HG03442 (cell line): ENCODE measurements around the gene USP31.

Experiments used
- ATAC-seq: cut with Tn5 transposase; IDR thresholded peaks from one replicate; pipeline ENCODE4 v1.9.1; 2021; ENCODE audit warnings: mild to moderate bottlenecking, moderate library complexity; ENCODE audit not compliant: unreplicated experiment

Gene USP31

DNA sequence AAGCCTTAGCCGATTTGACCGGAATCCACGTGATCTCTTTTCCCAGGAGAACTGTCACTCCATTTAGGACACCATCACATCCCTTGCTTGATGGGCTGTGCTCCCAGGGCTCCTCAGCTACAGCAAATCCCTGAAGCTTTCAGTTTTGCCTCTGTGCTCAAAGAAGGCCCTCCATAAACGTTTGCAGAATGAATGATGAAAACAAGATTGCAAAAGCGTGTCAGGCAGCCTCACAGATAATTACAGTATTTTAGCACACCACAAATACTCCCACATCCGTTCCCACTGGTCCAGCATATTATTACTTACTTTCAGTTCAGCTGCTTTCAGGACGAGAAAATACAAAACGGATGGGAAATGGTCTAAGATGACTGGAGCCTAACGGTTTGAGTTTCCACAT is 84.6 kb downstream of the USP31 start:
- no peak for ATAC-seq

DNA sequence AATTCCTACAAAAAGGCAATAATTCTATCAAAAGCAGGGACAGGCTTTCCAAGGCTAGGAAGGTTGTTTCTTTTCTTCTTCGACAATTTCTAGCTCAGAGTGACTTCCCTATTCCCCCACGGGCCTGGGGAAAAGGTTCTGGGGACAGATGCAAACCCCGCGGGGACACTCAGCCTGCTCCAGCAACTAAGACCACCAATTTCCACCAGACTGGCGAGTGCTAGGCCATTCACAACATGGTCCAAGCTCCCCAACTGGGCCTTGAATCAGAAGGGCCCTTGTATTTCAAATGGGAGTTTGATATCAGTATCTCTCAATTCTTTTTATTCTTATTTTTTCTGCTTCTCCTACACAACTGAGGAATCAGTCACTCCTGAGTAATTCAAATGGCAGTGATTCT is 86.7 kb downstream of the USP31 start:
- ATAC-seq, result no peak

DNA sequence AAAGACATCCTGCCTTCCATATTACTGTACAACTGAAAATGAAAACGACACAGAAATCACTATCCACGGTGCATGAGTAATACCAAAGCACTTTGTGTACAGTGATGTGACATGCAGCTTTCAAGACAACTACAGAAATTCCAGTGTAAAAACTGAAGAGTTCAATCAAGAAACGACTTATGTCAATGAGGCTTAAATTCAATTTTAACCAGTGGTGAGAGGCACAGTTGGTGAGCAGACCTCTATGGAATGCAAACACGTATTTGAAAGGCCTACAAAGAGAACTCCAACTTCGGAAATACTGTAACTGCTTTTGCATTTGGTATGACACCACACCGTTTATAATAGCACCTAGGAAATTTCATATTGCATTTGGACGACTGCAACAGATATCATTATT is 87.6 kb downstream of the USP31 start:
- ATAC-seq, result no peak

DNA sequence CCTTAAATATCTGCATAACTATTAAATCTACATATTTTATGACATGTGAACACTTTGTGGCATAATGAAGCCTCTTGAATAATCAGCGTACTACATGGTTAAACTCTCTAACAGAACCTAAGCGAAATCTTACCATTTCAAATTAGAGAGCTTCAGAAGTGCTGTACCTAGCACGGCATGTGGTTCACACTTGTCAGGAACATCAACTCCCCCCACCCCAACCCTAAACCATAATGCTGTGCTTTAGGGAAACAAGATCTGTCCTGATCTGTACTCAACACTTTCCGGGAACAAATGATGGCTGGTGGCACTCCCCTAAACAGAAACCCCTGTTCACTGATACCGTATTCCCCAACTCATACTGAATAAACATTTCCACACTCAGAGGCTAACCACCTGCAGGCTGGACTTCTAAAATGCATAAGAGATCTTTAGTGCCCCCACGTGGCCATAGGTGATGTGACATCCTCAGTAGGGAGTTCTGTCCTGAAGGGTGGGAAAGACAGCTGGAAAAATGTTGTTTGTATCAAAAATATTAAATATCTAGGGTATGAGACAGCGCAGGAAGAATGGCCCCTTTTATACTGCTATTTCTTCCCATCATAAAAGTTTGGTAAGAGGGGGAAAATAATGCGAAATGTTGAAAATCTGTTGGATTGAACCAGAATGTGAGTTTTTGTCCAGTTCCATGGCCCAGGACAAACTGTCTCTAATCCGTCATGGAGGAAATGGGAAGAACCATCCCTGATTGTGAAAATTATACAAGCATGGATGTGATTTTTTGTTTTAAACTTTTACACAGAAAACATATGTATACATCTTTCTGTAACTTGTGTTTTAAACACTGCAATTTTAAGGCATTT is 88.6 kb downstream of the USP31 start:
- ATAC-seq, result no peak

DNA sequence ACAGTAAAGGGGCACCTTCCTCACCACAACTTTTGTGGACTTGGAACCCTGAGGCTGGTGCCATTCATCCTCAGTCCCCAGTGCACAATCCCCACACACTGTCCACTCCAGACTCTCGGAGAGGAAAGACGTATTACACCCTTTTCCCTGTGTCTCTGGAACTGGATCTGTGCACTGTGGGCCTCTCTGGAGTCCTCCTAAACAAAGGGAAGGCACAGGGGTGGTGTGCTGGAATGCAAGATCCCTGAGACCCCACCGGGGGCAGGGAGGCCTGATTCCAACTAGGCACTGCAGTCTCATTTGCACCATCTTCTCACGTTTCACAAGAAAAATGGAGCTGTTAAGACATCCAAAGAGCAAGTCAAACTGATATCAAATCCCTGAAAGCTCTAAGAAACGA is 89.8 kb downstream of the USP31 start:
- no peak for ATAC-seq

DNA sequence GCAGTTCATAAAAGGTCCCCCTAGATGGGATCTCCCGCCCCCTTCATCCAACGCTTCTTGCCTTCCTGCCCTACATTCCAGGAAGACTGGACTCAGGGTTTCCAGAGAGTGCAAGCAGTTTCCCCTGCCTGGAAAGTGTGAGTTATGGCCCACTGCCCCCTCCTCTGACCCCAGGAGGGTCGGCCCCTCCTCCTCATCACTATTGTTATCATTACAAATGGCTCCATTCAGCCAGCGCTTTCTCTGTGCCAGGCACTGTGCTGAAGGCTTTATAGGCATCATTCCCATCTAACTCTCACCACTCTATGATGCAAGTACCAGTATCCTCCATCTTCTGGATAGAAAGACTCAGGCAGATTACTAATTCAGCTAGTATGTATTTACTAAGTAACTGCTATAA is 90.7 kb downstream of the USP31 start:
- no peak for ATAC-seq

DNA sequence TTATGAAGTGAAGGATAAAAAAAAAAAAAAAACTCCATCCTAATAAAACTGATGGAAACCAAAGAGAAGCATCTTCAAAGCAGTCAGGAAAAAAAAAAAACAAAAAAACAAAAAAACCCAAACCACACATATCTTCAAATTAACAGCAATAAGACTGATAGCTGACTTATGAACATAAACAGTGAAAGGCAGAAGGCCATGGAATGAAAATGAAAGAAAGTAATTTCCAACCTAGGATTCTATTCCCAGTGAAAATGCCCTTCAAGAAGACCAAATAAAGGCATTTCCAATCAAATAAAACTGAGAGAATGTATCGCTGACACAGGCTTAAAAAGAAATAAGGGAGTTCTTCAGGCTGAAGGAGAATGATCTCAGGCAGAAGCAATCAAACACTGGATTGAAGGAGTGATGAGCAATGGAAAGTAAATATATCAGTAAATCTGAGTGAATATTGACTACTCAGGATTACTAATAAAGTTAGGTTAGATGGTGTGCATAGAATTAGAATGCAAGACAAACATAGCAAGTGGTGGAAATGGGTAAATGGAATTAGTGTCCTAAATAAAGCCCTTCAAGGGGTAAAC is 92.1 kb downstream of the USP31 start:
- no peak for ATAC-seq

DNA sequence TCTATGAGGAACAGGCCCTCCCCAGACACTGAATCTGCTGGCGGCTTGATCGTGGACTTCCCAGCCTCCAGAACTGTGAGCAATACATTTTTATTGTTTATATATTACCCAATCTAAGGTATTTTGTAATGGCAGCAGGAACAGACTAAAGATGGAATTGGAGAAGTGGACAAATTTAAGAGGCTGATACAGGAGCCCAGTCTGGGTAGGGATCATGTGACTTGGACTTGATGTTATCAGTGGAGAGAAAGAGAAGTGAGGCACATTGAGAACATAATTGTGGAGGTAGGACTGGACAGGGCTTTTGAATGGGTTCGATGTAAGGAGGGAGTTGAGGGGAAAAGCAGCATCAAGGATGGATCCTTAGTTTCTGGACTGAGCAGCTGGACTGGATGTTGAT is 93.8 kb downstream of the USP31 start:
- no peak for ATAC-seq

DNA sequence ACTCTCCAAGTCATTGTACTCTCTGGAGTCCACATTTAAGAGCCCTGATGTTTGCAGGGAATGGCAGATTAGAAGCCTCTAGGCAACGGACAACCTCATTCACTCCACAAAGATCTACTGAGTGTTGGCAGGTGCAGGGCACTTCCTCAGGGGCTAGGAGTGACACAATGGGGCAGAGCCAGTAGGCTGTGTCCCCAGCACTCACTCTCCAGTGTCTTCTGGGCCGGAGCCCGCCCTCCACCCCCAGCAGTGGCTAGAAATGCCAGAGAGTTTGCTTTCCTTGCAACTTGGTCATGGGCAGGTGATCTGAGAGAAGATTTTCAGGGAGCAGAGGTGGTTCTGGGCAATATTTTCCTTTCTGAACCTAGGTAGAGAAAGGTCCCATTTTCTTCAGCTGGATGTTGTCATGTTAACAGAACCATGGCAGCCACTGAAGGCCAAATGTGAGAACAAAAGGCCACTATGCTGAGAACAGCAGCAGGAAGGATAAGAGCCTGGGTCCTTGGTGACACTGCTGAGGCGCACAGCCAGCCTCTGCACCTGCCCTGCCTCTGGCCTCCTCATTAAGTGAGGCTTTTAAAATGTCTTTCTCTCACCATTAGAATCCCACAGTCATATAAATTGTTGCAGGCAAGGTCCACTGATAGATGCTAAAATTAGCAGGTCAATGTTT is 96.2 kb downstream of the USP31 start:
- no peak for ATAC-seq

DNA sequence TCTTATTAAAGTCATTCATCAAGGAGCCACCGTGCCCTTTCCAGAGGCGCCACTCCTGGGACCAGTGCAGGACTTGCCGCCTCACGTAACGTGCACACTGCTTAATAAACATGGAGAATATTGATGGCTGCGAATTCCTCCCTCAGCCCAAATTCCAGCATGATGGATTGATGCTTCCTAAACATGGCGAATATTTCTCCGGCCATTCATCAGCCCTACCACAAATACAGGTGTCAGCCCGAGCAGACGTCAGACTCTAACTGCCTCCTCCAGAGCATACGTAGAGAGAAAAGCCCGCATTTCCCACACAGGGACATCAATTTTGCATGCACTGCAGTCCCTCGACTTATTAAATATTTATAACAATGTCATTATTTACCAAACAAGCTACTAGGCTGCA is 97.0 kb downstream of the USP31 start:
- no peak for ATAC-seq

DNA sequence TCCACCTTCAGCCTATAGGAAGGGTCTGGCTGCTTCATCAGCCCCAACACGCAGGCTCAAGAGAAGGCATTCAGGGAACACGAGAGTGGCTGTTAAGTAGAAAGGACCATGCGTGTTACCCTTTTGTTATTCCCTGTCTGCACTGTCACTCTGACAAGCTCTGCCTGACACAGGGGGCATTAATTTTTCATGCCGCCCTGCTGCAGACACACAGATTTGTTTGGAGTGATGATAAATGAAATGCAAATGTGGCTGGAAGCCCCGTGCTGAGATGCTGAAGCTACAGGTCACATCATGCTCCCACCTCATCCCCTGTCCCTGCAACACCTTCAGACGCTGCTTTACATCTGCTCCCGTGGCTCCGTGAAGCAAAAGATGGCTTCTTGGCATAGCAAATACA is 97.7 kb downstream of the USP31 start:
- ATAC-seq, result no peak

DNA sequence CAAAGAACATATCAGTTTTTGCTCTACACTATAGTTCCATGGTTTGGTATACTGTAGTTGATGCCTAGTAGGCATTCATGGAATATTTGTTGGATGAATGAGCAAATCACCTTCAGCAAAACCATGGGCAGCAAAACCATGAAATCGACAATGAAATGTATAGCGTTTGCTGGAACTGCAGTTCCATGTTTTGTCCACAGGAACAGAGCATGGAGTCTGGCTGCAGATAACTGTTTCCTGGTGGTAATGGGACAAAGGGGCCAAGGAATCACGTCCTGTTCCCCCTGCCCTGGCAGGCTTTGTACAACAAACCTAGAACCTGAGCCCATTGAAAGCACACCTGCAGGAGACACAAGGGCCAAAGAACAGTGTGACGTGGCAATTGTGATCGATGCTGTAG is 101.1 kb downstream of the USP31 start:
- ATAC-seq, result no peak

DNA sequence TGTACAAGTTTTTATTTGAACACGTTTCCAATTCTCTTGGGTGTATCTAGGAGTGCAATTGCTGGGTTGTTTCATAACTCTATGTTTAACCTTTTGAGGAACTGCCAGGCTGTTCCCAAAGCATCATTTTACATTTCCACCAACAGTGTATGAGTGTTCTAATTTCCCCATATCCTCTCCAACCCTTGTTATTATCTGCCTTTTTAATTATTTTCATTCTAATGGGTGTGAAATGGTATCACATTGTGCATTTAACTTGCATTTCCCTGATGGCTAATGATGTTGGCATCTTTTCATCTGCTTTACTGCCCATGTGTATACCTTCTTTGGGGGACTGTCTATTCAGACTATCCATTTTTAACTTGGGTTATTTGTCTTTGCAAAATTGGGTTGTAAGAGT is 104.2 kb downstream of the USP31 start:
- no peak for ATAC-seq

DNA sequence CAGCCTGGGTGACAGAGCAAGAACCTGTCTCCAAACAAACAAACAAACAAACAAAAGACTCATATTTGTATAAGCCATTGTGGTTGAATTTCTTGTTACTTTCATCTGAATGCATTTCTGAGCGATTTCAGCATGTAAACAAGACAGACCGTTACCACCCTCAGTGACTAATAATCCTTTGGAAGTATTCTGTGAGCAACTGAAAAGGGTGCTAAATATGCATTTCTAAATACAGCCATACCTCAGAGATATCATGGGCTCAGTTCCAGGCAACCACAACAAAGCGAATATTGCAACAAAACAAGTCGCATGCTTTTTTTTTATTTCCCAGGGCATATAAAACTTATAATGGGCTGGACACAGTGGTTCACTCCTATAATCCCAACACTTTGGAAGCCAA is 109.0 kb downstream of the USP31 start:
- no peak for ATAC-seq

DNA sequence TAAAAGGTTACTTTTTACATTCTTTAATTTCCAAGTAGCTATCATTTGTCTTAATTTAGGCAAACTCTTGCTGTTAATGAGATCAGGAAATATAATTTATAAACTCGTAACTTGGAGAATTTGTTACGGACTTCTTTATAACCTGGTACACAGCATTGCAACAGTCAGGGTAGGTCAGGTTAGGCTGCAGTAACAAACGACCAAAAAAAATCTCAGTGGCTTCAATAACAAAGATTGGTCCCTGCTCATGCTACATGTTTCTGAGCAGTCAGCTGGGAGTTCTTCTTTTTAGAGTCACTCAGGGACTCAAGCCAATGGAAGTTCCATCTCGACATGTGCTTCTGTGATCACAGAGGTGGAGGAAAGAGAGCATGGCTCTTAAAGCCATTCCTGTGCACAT is 110.1 kb downstream of the USP31 start:
- ATAC-seq, result no peak

DNA sequence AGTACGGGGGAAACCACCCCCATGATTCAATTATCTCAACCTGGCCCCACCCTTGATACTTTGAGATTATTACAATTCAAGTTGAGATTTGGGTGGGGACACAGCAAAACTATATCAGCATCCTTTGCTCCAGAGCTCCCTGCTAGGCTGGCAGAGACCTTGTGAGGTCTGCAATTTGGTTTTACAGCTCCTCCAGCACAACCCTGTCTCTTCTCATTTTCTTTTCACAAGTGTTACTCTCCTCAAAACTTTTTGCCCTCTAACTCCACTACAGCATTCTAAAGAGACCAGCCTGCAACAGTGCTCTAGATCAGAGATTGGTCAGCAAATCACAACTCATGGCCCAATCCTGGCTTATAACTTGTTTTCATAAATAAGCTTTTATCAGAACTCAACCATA is 114.0 kb downstream of the USP31 start:
- no peak for ATAC-seq

DNA sequence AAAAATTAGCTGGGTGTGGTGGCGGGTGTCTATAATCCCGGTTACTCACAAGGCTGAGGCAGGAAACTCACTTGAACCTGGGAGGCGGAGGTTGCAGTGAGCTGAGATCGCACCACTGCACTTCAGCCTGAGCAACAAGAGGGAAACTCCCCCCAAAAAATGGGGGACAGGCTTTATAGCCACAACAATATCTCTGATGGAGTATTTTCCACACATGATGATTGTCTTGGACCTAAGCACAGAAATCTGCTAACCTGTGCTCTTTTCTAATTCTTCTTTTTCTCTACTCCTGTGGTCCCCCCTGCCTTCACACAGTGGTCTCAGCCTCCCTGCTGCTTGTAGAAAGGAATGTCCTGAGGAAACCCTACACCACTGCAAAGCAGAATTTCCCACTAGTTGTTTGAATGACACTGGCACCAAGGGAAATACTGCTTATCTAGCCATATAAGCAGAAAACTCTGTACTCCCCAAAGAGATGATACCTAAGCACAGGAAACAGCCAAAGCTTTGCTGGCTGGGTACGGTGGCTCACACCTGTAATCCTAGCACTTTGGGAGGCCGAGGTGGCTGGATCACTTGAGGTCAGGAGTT is 117.6 kb downstream of the USP31 start:
- no peak for ATAC-seq

DNA sequence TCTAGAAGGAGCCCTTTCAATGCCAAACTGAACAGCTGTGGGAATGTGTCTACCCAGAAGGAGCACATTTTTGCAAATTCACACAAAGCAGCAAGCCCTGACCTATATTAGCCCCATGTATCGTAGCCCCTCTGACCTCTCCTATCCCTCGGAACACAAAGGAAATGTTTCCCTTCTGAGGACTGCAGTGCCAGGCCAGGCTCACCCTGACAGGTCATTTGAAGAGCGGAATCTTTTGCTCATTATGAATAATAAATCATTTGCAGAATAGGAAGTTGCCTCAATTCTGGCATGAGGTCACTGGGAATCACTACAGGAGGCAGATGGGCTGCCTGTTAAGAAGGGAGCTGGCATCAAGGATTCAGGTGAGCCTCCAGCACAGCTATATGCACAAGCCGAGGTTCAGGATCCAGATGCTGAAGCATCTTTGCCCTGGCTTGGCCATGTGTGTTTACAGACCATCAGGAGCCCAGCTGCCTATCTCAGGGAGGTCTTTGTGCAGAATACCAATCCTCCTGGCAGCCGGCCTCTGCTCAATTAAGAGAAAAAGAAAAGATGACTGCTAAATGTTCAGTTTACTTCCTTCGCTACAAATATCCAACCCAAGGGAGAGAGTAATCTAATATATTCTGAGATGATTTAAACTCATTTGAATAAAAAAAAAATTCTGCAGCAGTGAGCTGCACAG is 119.4 kb downstream of the USP31 start:
- no peak for ATAC-seq

DNA sequence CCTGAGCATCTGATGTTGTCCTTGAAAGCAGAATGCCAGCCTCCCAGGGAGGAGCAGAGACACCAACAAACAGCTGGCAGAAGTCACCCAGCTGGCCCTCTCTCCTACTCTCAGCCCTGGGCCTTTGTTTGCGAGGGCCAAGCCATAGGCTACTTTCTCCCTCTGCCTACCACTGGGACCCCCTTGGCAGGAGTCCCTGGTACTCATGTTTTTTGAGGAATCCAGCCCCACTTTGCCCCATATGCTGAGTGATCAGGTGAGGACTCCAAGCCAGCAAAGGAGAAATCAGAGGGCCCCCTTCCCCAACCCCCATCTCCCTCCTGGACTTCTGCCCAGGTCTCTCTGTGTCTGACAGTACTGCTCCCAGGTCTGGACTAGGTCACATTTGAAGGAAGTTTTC is 121.9 kb downstream of the USP31 start:
- ATAC-seq, result no peak

DNA sequence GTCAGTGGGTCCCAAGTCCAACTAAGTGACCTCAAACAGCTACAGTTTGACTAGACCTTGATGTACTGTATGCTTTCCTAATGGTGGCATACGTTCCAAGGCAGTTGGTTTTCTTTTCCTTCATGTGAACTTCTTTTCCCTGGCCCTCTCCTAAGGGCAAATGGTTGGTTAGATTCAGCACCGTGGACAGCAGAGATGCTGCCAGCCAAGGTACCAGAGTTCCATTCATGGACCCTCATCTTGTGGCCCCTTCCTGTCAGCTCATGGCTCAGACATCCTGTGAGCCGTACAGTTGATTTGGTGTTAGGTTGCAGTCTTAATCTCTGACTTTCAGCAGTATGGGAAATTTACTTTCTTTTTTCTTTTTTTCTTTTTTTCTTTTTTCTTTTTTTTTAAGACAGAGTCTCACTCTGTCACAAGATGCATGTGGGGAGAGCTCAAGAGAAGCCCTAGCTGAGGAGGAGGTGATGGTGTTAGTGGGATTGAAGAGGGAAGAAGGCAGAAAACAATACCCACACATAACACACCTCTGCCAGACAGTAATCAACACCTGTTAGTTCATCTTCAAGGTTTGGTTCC is 122.4 kb downstream of the USP31 start:
- ATAC-seq, result no peak
